GM21529 (cell line): ENCODE data around the gene PYGM.
"Not testable (repeated sequence)": the region's sequence is repeated elsewhere in the genome, so short reads cannot be mapped to it uniquely, and the experiment has no call there.

Experiments
- ATAC-seq: cut with Tn5 transposase; IDR thresholded peaks from one replicate; pipeline ENCODE4 v1.9.1; 2021; ENCODE audit not compliant: unreplicated experiment

The PYGM gene

GRCh38 chr11:64720167-64720566, 39.6 kb downstream of the PYGM start:
- ATAC-seq: no peak

- ATAC-seq: no peak
These were observed 40.4 kb downstream of the PYGM start for GRCh38 chr11:64719406-64719805.

GRCh38 chr11:64718780-64719124, 41.0 kb downstream of the PYGM start:
- no peak for ATAC-seq

GRCh38 chr11:64718084-64718779, 41.5 kb downstream of the PYGM start:
- ATAC-seq: no peak

- ATAC-seq: no peak
These were observed 42.6 kb downstream of the PYGM start for GRCh38 chr11:64717268-64717578.

GRCh38 chr11:64716473-64717267, 43.1 kb downstream of the PYGM start:
- no peak for ATAC-seq

- no peak for ATAC-seq
These were observed 43.9 kb downstream of the PYGM start for GRCh38 chr11:64715756-64716472.

- no peak for ATAC-seq
These were observed 44.7 kb downstream of the PYGM start for GRCh38 chr11:64715110-64715509.

GRCh38 chr11:64714666-64715065, 45.1 kb downstream of the PYGM start:
- no peak for ATAC-seq

GRCh38 chr11:64713781-64714363, 45.9 kb downstream of the PYGM start:
- no peak for ATAC-seq

GRCh38 chr11:64713016-64713707, 46.6 kb downstream of the PYGM start:
- ATAC-seq: no peak

GRCh38 chr11:64712430-64713015, 47.3 kb downstream of the PYGM start:
- ATAC-seq: no peak

GRCh38 chr11:64711956-64712362, 47.8 kb downstream of the PYGM start:
- no peak for ATAC-seq

- no peak for ATAC-seq
These were observed 48.4 kb downstream of the PYGM start for GRCh38 chr11:64711138-64711955.

- ATAC-seq: no peak
These were observed 49.2 kb downstream of the PYGM start for GRCh38 chr11:64710418-64711137.

GRCh38 chr11:64705501-64705900, 54.3 kb downstream of the PYGM start:
- ATAC-seq: no peak

- no peak for ATAC-seq
These were observed 56.7 kb downstream of the PYGM start for GRCh38 chr11:64703048-64703447.

- not testable (repeated sequence) for ATAC-seq
These were observed 57.8 kb downstream of the PYGM start for GRCh38 chr11:64701956-64702355.

- no peak for ATAC-seq
These were observed 61.3 kb downstream of the PYGM start for GRCh38 chr11:64698427-64698826.
